Measurements from ENCODE around the gene TMOD2.

DNA sequence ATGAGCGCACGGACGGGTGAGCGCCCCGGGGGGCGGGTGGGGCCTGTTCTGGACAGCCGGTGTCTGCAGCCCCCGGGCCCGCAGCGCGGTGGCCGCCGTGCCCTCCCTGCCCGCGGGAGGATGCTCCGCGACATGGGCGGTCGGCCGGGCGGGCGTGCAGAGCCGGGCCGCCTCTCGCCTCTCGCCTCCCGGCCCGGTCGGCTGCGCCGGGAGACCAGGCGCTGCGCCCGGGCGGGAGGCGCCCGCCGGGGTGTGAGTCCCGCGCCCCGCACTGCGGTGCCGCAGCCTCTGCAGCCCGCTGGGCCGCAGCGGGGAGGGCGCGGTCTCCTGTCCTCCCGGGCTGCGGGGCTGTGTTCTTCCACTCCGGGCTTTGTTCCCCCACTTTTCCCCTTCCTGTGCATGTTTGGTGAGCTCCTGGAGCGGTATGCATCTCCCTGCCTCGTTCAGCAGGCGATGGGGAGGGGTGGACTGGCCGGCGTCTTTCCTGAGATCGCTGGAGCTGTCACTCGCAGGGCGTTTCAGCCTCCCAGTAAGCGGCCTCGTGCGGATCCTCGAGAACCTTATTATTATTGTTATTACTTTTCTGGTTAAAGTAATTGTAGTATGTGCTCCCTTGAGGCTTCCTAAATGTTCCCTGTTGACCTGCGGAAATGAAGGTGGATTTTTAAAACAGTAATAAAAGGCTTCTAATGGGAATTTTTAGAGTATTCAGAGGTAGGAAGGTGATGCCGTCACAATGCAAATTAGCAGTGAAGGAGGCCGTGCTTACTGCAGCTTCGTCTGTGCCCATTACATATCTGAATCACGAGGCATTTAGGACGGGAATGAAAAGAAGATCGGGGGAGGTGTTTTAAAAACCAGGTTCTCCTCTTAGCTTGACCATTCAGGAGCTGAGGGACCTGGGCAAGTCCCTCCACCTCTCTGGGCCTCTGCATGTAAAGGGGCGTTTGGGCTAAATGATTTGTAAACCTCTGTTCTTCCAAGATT is 593 bp downstream of the TMOD2 start:
- TF ChIP-seq, protein P1, sequence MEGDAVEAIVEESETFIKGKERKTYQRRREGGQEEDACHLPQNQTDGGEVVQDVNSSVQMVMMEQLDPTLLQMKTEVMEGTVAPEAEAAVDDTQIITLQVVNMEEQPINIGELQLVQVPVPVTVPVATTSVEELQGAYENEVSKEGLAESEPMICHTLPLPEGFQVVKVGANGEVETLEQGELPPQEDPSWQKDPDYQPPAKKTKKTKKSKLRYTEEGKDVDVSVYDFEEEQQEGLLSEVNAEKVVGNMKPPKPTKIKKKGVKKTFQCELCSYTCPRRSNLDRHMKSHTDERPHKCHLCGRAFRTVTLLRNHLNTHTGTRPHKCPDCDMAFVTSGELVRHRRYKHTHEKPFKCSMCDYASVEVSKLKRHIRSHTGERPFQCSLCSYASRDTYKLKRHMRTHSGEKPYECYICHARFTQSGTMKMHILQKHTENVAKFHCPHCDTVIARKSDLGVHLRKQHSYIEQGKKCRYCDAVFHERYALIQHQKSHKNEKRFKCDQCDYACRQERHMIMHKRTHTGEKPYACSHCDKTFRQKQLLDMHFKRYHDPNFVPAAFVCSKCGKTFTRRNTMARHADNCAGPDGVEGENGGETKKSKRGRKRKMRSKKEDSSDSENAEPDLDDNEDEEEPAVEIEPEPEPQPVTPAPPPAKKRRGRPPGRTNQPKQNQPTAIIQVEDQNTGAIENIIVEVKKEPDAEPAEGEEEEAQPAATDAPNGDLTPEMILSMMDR (IDR thresholded peaks at IDR 0.05), result no peak
- TF ChIP-seq EP300 (IDR thresholded peaks at IDR 0.05), result no peak
- TF ChIP-seq POLR2A (IDR thresholded peaks at IDR 0.05), result no peak
